SKM-1 (cell line): ENCODE results near the gene RNF217.
"Not testable (repeated sequence)": the region's sequence is repeated elsewhere in the genome, so short reads cannot be mapped to it uniquely, and the experiment has no call there.

ENCODE experiments used
- DNase-seq: peaks from one replicate; lab custom pipeline; 2025; ENCODE audit not compliant: unreplicated experiment; lab: John Stamatoyannopoulos, UW

RNF217 gene

GRCh38 chr6:125013938-125014660, 51.9 kb downstream of the RNF217 start:
- no peak for DNase-seq

DNA sequence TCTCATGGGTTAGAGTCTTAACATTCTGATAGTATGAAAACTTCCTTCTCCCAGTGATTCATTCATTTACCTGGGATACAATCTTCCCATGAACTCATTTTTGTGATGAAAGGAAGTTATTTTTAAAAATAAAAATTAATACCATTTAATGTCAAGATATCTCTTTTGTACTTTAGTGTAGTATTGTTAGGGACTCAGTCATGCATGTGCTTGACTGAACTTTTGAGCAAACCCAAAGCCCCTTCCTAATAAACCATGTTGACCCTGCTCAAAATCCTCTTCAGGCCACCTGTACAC, 52.4 kb downstream of the RNF217 start:
- DNase-seq, result no peak

DNA sequence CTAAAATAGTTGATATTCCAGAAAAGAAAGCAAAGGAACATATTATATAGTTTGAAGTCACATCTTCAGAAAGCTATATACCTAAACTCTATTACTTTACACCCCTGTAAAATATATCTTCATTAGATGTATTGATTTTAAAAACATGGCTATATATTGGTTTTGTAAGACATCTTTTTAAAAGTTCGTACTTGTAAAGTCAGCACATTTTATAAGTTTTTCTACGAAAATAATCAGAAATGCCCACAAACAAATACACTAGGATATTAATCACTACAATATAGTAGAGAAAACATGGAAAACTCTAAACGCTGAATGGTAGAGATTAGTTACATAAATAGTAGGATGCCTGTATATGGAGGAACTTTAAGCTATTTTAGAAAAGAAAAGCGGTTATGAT, 52.9 kb downstream of the RNF217 start:
- no peak for DNase-seq

- DNase-seq, result no peak
Measured at GRCh38 chr6:125018136-125018535, 55.9 kb downstream of the RNF217 start.

DNA sequence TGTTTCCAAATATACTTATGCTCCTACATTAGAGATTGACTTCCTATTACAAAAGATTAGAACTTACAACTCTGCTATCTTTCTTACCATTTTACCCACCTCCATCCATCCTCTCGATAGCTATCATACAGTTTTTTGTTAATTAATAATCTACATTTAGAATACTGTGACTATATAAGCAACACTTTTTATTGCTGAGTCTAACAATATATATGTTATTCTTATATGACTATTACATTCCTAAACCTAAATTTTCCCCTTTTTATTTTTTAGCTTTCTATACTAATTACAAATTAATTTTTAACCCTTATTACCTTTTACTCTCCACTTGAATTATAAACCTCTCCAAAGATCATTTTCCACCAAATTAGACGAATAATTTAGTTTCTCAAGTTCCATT, 57.0 kb downstream of the RNF217 start:
- no peak for DNase-seq

- no peak for DNase-seq
Measured at GRCh38 chr6:125019918-125020317, 57.7 kb downstream of the RNF217 start.

- DNase-seq, result no peak
Measured at GRCh38 chr6:125020385-125020784, 58.1 kb downstream of the RNF217 start.

- DNase-seq, result no peak
Measured at GRCh38 chr6:125022391-125022989, 60.3 kb downstream of the RNF217 start.

DNA sequence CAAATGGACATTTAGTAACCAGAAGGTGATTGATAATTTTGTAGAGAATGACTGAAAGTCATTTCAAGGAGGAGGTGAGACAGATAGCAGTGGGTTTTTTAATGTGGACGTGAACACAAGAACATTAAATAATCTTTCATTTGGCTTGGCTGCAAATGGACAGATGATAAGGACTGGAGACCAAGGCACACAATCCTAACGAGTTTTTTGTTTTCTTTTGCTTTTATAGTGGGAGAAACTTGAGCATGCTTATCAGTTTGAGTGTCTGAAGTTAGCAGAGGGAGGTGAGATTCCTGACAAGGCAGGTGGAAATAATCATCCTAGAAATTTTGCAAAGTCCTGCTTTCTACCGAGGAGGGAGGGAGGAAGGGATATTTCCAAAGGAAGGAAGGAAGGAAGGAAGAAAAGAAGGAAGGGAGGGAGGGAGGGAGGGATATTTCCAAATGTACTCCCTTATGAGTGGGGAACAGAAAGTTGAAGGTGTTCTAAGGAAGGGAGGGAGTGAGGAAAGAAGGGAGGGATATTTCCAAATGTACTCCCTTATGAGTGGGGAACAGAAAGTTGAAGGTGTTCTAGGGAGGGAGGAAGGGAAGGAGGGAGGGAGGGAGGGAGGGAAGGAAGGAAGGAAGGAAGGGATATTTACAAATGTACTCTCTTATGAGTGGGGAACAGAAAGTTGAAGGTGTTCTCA, 63.1 kb downstream of the RNF217 start:
- no peak for DNase-seq

DNA sequence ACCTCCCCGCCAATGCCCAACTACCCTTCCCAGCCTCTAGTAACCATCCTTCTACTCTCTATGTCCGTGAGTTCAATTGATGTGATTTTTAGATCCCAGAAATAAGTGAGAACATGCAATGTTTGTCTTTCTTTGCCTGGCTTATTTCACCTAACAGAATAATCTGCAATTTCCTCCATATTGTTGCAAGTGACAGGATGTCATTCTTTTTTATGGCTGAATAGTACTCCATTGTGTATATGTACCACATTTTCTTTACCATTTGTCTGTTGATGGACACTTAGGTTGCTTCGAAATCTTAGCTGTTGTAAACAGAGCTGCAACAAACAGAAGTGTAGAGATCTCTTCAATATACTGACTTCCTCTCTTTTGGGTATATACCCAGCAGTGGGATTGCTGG, 65.0 kb downstream of the RNF217 start:
- no peak for DNase-seq

DNA sequence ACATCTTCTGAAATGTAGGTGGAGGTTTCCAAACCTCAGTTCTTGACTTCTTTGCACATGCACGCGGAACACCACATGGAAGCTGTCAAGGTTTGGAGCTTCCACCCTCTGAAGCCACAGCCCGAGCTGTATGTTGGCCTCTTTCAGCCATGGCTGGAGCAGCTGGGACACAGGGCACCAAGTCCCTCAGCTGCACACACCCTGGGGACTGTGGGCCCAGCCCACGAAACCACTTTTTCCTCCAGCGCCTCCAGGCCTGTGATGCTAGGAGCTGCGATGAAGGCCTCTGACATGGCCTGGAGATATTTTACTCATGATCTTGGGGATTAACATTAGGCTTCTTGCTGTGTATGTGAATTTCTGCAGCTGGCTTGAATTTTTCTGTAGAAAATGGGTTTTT, 68.7 kb downstream of the RNF217 start:
- no peak for DNase-seq

DNA sequence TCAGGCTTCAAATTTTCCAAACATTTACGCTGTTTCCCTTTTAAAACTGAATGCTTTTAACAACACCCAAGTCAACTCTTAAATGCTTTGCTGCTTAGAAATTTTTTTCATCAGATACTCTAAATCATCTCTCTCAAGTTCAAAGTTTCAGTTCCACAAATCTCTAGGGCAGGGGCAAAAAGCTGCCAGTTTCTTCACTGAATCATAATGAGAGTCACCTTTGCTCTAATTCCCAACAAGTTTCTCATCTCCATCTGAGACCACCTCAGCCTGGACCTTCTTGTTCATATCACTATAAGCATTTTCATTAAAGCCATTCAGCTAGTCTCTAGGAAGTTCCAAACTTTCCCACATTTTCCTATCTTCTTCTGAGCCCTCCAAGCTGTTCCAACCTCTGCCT, 69.1 kb downstream of the RNF217 start:
- DNase-seq, result no peak

- DNase-seq, result not testable (repeated sequence)
Measured at GRCh38 chr6:125034929-125035328, 72.7 kb downstream of the RNF217 start.

GRCh38 chr6:125036486-125036885, 74.2 kb downstream of the RNF217 start:
- not testable (repeated sequence) for DNase-seq

- no peak for DNase-seq
Measured at GRCh38 chr6:125037827-125038226, 75.6 kb downstream of the RNF217 start.

DNA sequence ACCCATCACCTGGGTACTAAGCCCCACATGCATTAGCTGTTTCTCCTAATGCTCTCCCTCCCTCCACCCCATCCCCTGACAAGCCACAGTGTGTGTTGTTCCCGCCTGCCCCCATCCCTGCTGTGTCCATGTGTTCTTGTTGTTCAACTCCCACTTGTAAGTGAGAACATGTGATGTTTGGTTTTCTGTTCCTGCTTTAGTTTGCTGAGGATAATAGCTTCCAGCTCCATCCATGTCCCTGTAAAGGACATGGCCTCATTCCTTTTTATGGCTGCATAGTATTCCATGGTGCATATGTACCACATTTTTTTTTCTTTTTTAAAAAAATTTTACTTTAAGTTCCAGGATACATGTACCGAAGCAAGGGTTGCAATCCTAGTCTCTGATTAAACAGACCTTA, 76.7 kb downstream of the RNF217 start:
- DNase-seq, result no peak

DNA sequence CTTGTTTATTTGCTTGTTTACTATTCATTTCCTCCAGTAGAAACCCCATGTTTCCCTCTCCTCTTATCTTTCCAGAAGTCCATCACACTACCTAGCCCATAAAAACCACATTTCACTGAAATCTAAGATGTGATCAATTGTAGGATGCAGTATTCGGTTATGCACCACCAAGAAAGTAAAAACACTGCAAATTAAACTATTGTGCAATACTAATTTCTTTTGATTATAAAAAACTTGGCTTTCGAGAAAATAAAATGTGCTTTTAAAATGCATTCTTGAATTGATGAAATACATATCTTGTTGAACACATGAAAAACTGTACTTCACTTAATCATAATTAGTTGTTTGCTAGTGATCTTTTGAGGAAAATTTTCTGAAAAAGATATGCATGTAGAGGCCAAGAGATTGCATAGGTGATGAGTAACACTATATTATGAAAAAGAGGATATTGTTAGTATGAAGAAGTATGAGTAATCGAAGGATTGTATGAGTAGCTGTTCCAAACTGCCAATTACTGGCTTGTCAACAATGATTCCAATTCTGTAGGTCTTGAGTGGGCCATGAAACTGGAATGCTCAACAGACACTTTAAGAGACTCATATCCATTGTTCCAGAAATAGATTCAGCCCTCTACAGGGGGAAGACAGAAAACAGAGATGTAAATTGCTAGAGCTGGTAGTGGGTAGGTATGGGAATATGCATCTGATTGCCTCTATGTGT, 79.7 kb downstream of the RNF217 start:
- DNase-seq, result no peak

DNA sequence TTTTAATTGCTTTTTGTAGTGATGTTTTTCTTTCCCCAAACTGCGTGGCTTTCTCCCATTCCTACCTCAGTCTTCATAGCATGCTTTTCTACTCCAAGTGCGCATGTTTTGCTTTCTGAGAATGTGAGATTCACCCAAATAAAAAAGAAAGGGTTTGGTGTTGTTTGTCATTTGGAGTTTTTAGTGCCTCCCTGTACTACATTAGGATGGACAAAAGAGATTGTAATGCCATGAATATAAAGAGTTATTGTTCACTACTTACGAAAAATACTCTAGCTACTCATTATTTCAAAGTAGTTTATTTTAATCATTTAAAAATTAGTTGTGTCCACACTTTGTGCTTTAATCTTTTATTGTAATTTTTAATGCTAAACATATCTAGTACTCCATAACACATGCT, 81.8 kb downstream of the RNF217 start:
- no peak for DNase-seq

DNA sequence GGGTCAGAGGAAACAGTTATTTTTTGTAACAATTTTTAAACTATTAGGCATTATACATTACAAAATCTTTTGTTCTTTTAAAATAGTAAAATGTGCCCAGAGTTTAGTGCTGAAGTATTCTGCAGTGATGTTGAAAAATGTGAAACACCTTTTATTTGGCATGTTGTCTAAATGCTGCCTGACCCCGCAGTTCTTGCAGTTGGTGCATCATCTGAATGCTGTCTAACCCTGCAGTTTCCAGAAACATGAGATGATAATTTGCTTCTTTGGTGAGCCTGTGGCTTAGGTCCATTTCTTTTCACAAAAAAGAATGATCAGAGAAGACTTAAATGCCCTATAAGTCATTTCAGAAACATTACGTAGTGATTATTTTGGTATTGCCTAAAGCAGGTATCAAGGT, 82.4 kb downstream of the RNF217 start:
- DNase-seq, result no peak

DNA sequence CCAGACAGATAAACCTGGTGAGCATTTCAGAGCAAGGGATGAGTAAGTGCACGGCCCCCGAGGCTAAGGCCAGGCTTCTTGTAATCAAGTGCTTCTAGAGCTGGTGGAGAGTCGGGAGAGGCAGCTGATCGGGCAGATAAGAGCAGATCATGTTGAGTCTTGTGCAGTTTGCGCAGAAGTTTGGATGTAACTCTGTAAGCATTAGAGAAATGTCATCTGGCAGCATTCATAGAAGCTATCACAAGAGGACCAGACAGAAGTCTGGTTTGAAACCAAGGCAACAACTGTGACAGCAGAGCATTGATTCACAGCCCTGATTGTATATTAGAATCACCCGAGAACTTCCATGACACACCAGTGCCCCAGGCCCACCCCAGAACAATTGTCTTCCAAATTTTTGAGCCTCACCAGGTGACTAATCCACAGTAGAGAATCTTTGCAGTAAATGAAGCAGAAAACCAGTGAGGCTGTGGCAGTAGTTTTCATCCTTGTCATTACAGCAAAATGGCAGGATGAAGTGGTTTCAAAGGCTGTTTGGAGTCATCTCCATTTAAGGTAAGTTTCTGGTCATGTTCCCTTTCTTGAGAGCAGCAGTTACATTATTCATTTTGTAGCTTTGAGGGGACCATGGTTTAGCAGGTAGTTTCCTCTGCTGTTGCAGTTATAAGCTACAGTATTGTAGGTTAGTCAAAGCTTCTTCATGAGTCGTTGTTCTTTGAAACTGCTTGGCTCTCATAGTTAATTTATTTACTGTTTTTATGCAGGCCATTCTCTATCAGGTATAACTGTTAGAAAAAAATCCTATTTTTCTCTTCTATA, 84.1 kb downstream of the RNF217 start:
- no peak for DNase-seq

DNA sequence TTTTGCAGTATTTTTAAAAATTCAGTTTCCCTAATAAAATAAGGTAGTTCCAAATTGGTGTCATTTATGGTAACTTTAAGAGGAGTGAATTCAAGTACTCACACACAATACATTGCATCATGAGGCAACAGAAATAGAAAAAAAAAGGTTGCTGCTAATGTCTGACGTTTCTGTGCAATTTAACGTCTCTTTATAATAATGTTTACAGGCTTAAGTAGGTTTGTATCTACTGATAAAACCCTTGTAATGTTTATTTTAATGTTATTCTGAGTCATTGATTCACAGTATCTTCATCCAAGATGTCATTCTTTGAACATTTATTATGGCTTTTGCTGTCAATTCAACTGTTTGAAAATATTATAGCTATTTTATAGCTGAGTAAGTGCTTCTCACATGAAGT, 86.0 kb downstream of the RNF217 start:
- no peak for DNase-seq
